Liver (tissue), 9 donors: ENCODE data around the gene MFSD6L. TPM values are rescaled to one million over a fixed set of nuclear protein-coding genes. Genes with fewer than 3 reads are reported as not detected.

Experiments used
- DNase-seq: peaks from one replicate; pipeline ENCODE4 v3.0.0-alpha.2; 2017; ENCODE audit warnings: low spot score
- H3K27ac ChIP-seq, 2 donors: one replicate each; pipeline ENCODE4 v1.7.0; 2013; ENCODE audit warnings: inconsistent platforms in 2 of 2, low read length in 2 of 2, control low read depth in 1 of 2, low read depth in 1 of 2, mild to moderate bottlenecking in 1 of 2
- H3K27me3 ChIP-seq, 4 donors: one replicate each; pipeline versions ENCODE4 v1.6.1 to v1.7.0; 2013; ENCODE audit warnings: low read length in 3 of 4, inconsistent platforms in 1 of 4, mild to moderate bottlenecking in 1 of 4, moderate library complexity in 1 of 4; ENCODE audit not compliant: control insufficient read depth in 4 of 4, insufficient read depth in 4 of 4
- H3K36me3 ChIP-seq, 4 donors: one replicate each; pipeline versions ENCODE4 v1.6.1 to v1.7.0; 2013; ENCODE audit warnings: low read length in 3 of 4, mild to moderate bottlenecking in 3 of 4, low read depth in 1 of 4, moderate library complexity in 1 of 4; ENCODE audit not compliant: control insufficient read depth in 4 of 4, insufficient read depth in 3 of 4
- H3K4me1 ChIP-seq, 4 donors: one replicate each; pipeline versions ENCODE4 v1.6.1 to v1.7.0; 2013; ENCODE audit warnings: low read length in 3 of 4, mild to moderate bottlenecking in 3 of 4, moderate library complexity in 1 of 4; ENCODE audit not compliant: control insufficient read depth in 4 of 4, insufficient read depth in 4 of 4
- H3K4me3 ChIP-seq, 3 donors: one replicate each; pipeline versions ENCODE4 v1.6.1 to v1.7.0; 2013; ENCODE audit warnings: low read length in 3 of 3, control low read depth in 1 of 3, low read depth in 1 of 3, mild to moderate bottlenecking in 1 of 3
- H3K9ac ChIP-seq, 2 donors: one replicate each; pipeline ENCODE4 v1.7.0; 2013; ENCODE audit warnings: low read length in 2 of 2, mild to moderate bottlenecking in 2 of 2, moderate library complexity in 2 of 2, control low read depth in 1 of 2, low read depth in 1 of 2
- H3K9me3 ChIP-seq, 4 donors: one replicate each; pipeline versions ENCODE4 v1.6.1 to v1.7.0; 2013; ENCODE audit warnings: low read length in 3 of 4; ENCODE audit not compliant: control insufficient read depth in 4 of 4
- EGR1 ChIP-seq, 2 donors: IDR thresholded peaks; 2 replicates each; pipeline ENCODE4 v1.6.1; 2016 to 2018; ENCODE audit warnings: antibody characterized with exemption in 2 of 2, low read depth in 2 of 2
- FOXA1 ChIP-seq: IDR thresholded peaks from 2 replicates; pipeline ENCODE4 v1.6.1; 2016; ENCODE audit warnings: antibody characterized with exemption
- FOXA2 ChIP-seq: IDR thresholded peaks from 2 replicates; pipeline ENCODE4 v1.6.1; 2016; ENCODE audit warnings: antibody characterized with exemption
- GABPA ChIP-seq, 2 donors: IDR thresholded peaks in 1 of 2; conservative IDR thresholded peaks in 1 of 2; 2 replicates each; pipeline ENCODE4 v1.6.1; 2016; ENCODE audit warnings: antibody characterized with exemption in 2 of 2, mild to moderate bottlenecking in 1 of 2, moderate library complexity in 1 of 2
- HNF4A ChIP-seq, 2 donors: conservative IDR thresholded peaks; 2 replicates each; pipeline ENCODE4 v1.6.1; 2016; ENCODE audit warnings: antibody characterized with exemption in 2 of 2, mild to moderate bottlenecking in 2 of 2
- HNF4G ChIP-seq: IDR thresholded peaks from 2 replicates; pipeline ENCODE4 v1.6.1; 2016; ENCODE audit warnings: antibody characterized with exemption
- JUND ChIP-seq, 2 donors: IDR thresholded peaks; 2 replicates each; pipeline ENCODE4 v1.6.1; 2016; ENCODE audit warnings: antibody characterized with exemption in 2 of 2
- NR2F2 ChIP-seq: IDR thresholded peaks from 2 replicates; pipeline ENCODE4 v1.6.1; 2016; ENCODE audit warnings: antibody characterized with exemption
- RAD21 ChIP-seq, 2 donors: IDR thresholded peaks; 2 replicates each; pipeline ENCODE4 v1.6.1; 2016; ENCODE audit warnings: antibody characterized with exemption in 2 of 2, mild to moderate bottlenecking in 2 of 2
- RXRA ChIP-seq, 2 donors: IDR thresholded peaks; 2 replicates each; pipeline ENCODE4 v1.6.1; 2017 to 2018; ENCODE audit warnings: antibody characterized with exemption in 2 of 2, mild to moderate bottlenecking in 1 of 2
- SP1 ChIP-seq: IDR thresholded peaks from 2 replicates; pipeline ENCODE4 v1.6.1; 2018; ENCODE audit warnings: antibody characterized with exemption, mild to moderate bottlenecking
- TAF1 ChIP-seq: conservative IDR thresholded peaks from 2 replicates; pipeline ENCODE4 v1.6.1; 2016; ENCODE audit warnings: antibody characterized with exemption, mild to moderate bottlenecking
- WGBS: extraction: QIAGEN DNeasy Blood & Tissue Kit; methylation state at CpG from one replicate; pipeline ENCODE4 v1.1.7; 2013; 5-methylcytosine and 5-hydroxymethylcytosine counted together
- polyA plus RNA-seq, 2 donors: library from polyadenylated mRNA; stranded (reverse) in 1 of 2; unstranded in 1 of 2; fragments of 200-250 nt in 1 of 2; fragments of >200 nt in 1 of 2; fragmentation: Nextera tagmentation in 1 of 2; extraction: Ambion mirVana in 1 of 2; gene quantifications; one replicate each; pipeline versions ENCODE4 v1.2.1 to v1.2.3, GENCODE V29; 2013 to 2015
- total RNA-seq, 2 donors: library from RNA; depleted of rRNA; stranded (reverse); fragments of >200 nt; gene quantifications; one replicate each; pipeline ENCODE4 v1.2.3, GENCODE V29; 2014
- TF ChIP-seq, protein P1 (sequence below): fragments of 150-350 bp; IDR thresholded peaks from 2 replicates; pipeline ENCODE4 v1.5.1; 2017; ENCODE audit warnings: improper control_type of control experiment, low read depth, low read length; ENCODE audit not compliant: missing input control
- TF ChIP-seq, protein P2 (sequence below): IDR thresholded peaks from 2 replicates; pipeline ENCODE4 v1.6.1; 2016; ENCODE audit warnings: antibody characterized with exemption
- TF ChIP-seq, protein P3 (sequence below): IDR thresholded peaks from 2 replicates; pipeline ENCODE4 v1.6.1; 2016; ENCODE audit warnings: antibody characterized with exemption
- TF ChIP-seq, protein P4 (sequence below): IDR thresholded peaks from 2 replicates; pipeline ENCODE4 v1.6.1; 2016; ENCODE audit warnings: antibody characterized with exemption, mild to moderate bottlenecking
- donor health status: healthy.
- donor health status: healthy.
- donor health status: healthy.
- donor health status: healthy.
- donor health status: healthy.

The MFSD6L gene
- total and polyA plus RNA-seq, 4 donors: 0.03 to 0.25 (median 0.05) TPM; not detected in 1

DNA sequence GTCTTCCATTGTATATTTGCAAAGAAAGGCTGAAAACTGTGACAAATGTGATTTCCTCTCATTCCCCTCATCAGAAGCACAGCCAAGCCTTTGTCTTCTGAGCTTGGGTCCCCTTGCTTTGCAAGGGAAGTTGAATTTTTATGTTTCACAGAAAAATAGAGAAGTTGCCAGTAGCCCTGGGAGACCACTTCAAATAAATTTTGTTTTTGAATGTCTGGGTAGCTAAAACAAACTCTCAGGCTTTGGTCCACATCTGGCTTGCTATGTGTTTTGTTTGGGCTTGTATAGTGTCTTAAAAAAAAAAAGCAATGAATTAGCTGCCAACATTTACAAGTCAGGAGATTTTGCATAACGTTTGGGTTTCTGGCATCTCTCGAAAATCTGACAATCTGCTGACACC, 44.2 kb upstream of the MFSD6L start:
- TF ChIP-seq JUND (IDR thresholded peaks at IDR 0.05) (no peak), FOXA1 (no peak), HNF4G (no peak)
- TF ChIP-seq, protein P1, sequence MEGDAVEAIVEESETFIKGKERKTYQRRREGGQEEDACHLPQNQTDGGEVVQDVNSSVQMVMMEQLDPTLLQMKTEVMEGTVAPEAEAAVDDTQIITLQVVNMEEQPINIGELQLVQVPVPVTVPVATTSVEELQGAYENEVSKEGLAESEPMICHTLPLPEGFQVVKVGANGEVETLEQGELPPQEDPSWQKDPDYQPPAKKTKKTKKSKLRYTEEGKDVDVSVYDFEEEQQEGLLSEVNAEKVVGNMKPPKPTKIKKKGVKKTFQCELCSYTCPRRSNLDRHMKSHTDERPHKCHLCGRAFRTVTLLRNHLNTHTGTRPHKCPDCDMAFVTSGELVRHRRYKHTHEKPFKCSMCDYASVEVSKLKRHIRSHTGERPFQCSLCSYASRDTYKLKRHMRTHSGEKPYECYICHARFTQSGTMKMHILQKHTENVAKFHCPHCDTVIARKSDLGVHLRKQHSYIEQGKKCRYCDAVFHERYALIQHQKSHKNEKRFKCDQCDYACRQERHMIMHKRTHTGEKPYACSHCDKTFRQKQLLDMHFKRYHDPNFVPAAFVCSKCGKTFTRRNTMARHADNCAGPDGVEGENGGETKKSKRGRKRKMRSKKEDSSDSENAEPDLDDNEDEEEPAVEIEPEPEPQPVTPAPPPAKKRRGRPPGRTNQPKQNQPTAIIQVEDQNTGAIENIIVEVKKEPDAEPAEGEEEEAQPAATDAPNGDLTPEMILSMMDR: no peak
- TF ChIP-seq, protein P2, sequence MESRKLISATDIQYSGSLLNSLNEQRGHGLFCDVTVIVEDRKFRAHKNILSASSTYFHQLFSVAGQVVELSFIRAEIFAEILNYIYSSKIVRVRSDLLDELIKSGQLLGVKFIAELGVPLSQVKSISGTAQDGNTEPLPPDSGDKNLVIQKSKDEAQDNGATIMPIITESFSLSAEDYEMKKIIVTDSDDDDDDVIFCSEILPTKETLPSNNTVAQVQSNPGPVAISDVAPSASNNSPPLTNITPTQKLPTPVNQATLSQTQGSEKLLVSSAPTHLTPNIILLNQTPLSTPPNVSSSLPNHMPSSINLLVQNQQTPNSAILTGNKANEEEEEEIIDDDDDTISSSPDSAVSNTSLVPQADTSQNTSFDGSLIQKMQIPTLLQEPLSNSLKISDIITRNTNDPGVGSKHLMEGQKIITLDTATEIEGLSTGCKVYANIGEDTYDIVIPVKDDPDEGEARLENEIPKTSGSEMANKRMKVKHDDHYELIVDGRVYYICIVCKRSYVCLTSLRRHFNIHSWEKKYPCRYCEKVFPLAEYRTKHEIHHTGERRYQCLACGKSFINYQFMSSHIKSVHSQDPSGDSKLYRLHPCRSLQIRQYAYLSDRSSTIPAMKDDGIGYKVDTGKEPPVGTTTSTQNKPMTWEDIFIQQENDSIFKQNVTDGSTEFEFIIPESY: no peak
- Histone ChIP-seq H3K27ac (no peak overlapping the region), H3K27me3 (no peaks in the 10 kb centered on the region), H3K36me3 (no peaks in the 10 kb centered on the region), H3K4me1 (no peaks in the 10 kb centered on the region), H3K4me3 (no peak overlapping the region), H3K9ac (no peak overlapping the region), H3K9me3 (no peaks in the 10 kb centered on the region)
- 58% methylated on average over 2 of the region's 2 CpGs for WGBS
- DNase-seq: no peak

DNA sequence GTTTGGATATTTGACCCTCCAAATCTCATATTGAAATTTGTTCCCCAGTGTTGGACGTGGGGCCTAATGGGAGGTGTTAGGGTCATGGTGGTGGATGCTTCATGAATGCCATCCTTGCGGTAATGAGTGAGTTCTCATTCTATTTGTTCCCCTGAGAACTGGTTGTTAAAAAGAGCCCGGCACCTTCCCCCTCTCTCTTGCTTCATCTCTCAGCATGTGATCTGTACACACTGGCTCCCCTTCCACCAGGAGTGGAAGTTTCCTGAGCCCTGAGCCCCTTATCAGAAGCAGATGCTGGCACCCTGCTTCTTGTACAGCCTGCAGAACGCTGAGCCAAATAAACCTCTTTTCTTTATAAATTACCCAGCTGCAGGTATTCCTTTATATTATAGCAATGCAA, 42.7 kb upstream of the MFSD6L start:
- H3K27me3 ChIP-seq: no peaks in the 10 kb centered on the region
- no peak overlapping the region for H3K4me3 ChIP-seq
- 70% methylated on average over 4 of the region's 4 CpGs for WGBS
- no peaks in the 10 kb centered on the region for H3K4me1 ChIP-seq
- TF ChIP-seq HNF4A (conservative IDR thresholded peaks at IDR 0.05) (no peak), RXRA (IDR thresholded peaks at IDR 0.05) (no peak), FOXA2 (no peak), FOXA1 (no peak), NR2F2 (no peak)
- TF ChIP-seq, protein P2: no peak
- DNase-seq: no peak
- H3K36me3 ChIP-seq: no peaks in the 10 kb centered on the region
- H3K27ac ChIP-seq: no peak overlapping the region
- H3K9ac ChIP-seq: no peak overlapping the region
- no peaks in the 10 kb centered on the region for H3K9me3 ChIP-seq

DNA sequence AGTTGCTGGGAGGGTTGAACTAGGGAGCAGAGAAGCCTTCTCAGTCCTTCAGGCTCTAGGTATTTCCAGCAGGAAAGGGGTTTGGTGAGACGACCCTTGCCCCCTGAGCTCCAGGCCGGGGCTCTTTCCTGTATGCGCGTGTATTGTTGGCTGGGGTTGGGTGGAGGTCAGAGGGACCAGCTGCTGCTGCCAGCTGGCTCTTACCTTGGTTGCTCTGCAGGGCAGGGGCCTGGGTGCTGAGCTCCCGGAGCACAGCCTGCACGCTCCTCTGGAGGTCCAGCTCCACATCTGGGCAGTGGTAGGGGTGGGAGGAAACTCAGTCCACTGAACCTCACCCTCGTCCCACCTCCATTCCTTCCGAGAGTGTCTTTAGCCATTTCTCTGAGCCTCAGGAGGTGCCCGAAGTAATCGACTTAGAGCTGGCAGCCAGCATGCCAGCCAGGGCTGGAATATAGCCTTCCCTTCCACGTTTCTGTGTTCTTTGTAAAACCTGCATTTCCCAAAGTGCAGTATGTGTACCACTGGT, 40.3 kb upstream of the MFSD6L start:
- Histone ChIP-seq H3K27me3 (no peaks in the 10 kb centered on the region), H3K4me3 (no peak overlapping the region), H3K27ac (no peak overlapping the region), H3K4me1 (no peaks in the 10 kb centered on the region), H3K9ac (no peak overlapping the region), H3K36me3 (no peaks in the 10 kb centered on the region), H3K9me3 (no peaks in the 10 kb centered on the region)
- TF ChIP-seq, protein P2: no peak
- TF ChIP-seq HNF4G: no peak
- no peak for TF ChIP-seq TAF1
- no peak for TF ChIP-seq RXRA (IDR thresholded peaks at IDR 0.05)
- TF ChIP-seq HNF4A (conservative IDR thresholded peaks at IDR 0.05): no peak
- no peak for TF ChIP-seq JUND (IDR thresholded peaks at IDR 0.05)
- TF ChIP-seq, protein P3, sequence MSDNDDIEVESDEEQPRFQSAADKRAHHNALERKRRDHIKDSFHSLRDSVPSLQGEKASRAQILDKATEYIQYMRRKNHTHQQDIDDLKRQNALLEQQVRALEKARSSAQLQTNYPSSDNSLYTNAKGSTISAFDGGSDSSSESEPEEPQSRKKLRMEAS: no peak
- no peak for TF ChIP-seq SP1
- TF ChIP-seq FOXA2: no peak
- TF ChIP-seq GABPA (IDR thresholded peaks at IDR 0.05 in 1 of 2, conservative IDR thresholded peaks at IDR 0.05 in 1 of 2): no peak
- TF ChIP-seq, protein P4, sequence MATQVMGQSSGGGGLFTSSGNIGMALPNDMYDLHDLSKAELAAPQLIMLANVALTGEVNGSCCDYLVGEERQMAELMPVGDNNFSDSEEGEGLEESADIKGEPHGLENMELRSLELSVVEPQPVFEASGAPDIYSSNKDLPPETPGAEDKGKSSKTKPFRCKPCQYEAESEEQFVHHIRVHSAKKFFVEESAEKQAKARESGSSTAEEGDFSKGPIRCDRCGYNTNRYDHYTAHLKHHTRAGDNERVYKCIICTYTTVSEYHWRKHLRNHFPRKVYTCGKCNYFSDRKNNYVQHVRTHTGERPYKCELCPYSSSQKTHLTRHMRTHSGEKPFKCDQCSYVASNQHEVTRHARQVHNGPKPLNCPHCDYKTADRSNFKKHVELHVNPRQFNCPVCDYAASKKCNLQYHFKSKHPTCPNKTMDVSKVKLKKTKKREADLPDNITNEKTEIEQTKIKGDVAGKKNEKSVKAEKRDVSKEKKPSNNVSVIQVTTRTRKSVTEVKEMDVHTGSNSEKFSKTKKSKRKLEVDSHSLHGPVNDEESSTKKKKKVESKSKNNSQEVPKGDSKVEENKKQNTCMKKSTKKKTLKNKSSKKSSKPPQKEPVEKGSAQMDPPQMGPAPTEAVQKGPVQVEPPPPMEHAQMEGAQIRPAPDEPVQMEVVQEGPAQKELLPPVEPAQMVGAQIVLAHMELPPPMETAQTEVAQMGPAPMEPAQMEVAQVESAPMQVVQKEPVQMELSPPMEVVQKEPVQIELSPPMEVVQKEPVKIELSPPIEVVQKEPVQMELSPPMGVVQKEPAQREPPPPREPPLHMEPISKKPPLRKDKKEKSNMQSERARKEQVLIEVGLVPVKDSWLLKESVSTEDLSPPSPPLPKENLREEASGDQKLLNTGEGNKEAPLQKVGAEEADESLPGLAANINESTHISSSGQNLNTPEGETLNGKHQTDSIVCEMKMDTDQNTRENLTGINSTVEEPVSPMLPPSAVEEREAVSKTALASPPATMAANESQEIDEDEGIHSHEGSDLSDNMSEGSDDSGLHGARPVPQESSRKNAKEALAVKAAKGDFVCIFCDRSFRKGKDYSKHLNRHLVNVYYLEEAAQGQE: no peak
- TF ChIP-seq EGR1 (IDR thresholded peaks at IDR 0.05; ENCODE audit: low read depth in 2 of 2): no peak
- TF ChIP-seq RAD21 (IDR thresholded peaks at IDR 0.05): no peak
- TF ChIP-seq FOXA1: no peak
- DNase-seq: no peak
- 48% methylated on average over 11 of the region's 11 CpGs for WGBS
